MM.1S (cell line): ENCODE measurements around the gene CAB39L.
A peak's percentile ranks its signal among the peaks of the same experiment; 100 is the strongest.
"Not testable (repeated sequence)": the region's sequence is repeated elsewhere in the genome, so short reads cannot be mapped to it uniquely, and the experiment has no call there.

Experiments
- DNase-seq: peaks from one replicate; pipeline ENCODE4 v3.0.0-alpha.2; 2015
- H2AFZ ChIP-seq: fragments of 300-600 bp; sonication (generic); 2 replicates; pipeline ENCODE4 v1.6.0; 2016; ENCODE audit warnings: antibody characterized with exemption, low read length
- H3F3A ChIP-seq: fragments of 300-600 bp; sonication (generic); 2 replicates; pipeline ENCODE4 v1.6.1; 2016; ENCODE audit warnings: mild to moderate bottlenecking, antibody characterized with exemption, low read length, moderate library complexity, mixed read lengths; ENCODE audit not compliant: insufficient read depth
- H3K27ac ChIP-seq: fragments of 300-600 bp; sonication (generic); 2 replicates; pipeline ENCODE4 v1.5.1; 2016; ENCODE audit warnings: mild to moderate bottlenecking, low read length
- H3K27me3 ChIP-seq: fragments of 300-600 bp; sonication (generic); replicated peaks from 2 replicates; pipeline ENCODE4 v1.6.0; 2016; ENCODE audit warnings: low read length; ENCODE audit not compliant: insufficient read depth
- H3K36me3 ChIP-seq: fragments of 300-600 bp; sonication (generic); replicated peaks from 2 replicates; pipeline ENCODE4 v1.6.1; 2016; ENCODE audit warnings: mild to moderate bottlenecking, low read length, mixed read lengths; ENCODE audit not compliant: insufficient read depth
- H3K4me1 ChIP-seq: fragments of 300-600 bp; sonication (generic); 2 replicates; pipeline ENCODE4 v1.6.1; 2016; ENCODE audit warnings: low read length, mixed read lengths
- H3K4me2 ChIP-seq: fragments of 300-600 bp; sonication (generic); 2 replicates; pipeline ENCODE4 v1.6.0; 2016; ENCODE audit warnings: low read depth, low read length
- H3K4me3 ChIP-seq: fragments of 300-600 bp; sonication (generic); 2 replicates; pipeline ENCODE4 v1.5.1; 2016; ENCODE audit warnings: low read length, mixed read lengths
- H3K79me2 ChIP-seq: fragments of 300-600 bp; sonication (generic); 2 replicates; pipeline ENCODE4 v1.6.1; 2016; ENCODE audit warnings: mixed run types, low read length, mixed read lengths
- H3K9ac ChIP-seq: fragments of 300-600 bp; sonication (generic); 2 replicates; pipeline ENCODE4 v1.6.1; 2016; ENCODE audit warnings: low read length, mixed read lengths
- H3K9me2 ChIP-seq: fragments of 300-600 bp; sonication (generic); replicated peaks from 2 replicates; pipeline ENCODE4 v1.6.1; 2016; ENCODE audit warnings: mild to moderate bottlenecking, low read length, mixed read lengths; ENCODE audit not compliant: insufficient read depth
- H3K9me3 ChIP-seq: fragments of 300-600 bp; sonication (generic); replicated peaks from 2 replicates; pipeline ENCODE4 v1.6.1; 2016; ENCODE audit warnings: mild to moderate bottlenecking, low read length, mixed read lengths; ENCODE audit not compliant: insufficient read depth
- H4K20me1 ChIP-seq: fragments of 300-600 bp; sonication (generic); 2 replicates; pipeline ENCODE4 v1.6.1; 2016; ENCODE audit warnings: mild to moderate bottlenecking, low read length, moderate library complexity, mixed read lengths; ENCODE audit not compliant: insufficient read depth
- EZH2 ChIP-seq: fragments of 300-600 bp; sonication (generic); optimal IDR thresholded peaks from 2 replicates; pipeline ENCODE3; 2017; ENCODE audit warnings: low read depth, mild to moderate bottlenecking, antibody characterized with exemption, low read length, mixed read lengths
- EZH2phosphoT487 ChIP-seq: fragments of 300-600 bp; sonication (generic); IDR thresholded peaks from 2 replicates; pipeline ENCODE4 v1.6.1; 2018; ENCODE audit warnings: antibody characterized with exemption, low read length
- TF ChIP-seq, protein P1 (sequence below): fragments of 300-600 bp; sonication (generic); IDR thresholded peaks from 2 replicates; pipeline ENCODE4 v1.5.1; 2016; ENCODE audit warnings: antibody characterized with exemption, low read length, mixed read lengths

The CAB39L gene

DNA sequence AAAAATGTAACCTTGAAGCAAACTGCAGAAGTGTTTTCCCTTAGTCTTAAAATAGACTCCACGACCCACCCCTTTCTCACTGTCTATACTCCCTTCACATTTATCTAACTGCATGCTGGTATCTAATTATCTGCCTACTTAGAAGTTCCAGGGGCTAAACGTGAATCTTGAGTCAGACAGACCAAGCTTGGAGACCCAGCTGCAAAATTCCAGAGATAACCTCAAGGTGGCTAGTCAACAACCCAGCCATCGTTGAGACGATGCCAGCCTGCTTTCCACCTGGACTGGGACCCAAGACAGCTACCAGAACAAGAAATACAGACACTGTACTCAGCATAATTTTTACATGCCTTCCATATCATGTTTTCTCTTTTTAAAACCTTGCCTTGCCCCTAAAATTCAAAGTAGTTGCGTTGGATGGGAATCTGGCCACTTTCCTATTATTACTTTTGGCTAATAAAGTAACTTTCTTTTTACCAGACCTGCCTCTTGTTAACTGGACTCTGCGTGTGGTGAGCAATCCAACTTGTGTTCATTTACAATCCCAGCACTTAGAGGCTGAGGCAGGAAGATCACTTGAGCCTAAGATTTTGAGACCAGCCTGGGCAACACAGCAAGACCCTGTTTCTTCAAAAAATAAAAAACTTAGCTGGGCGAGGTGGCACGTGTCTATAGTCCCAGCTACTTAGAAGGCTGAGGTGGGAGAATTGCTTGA lies 113.9 kb downstream of the CAB39L start:
- TF ChIP-seq, protein P1, sequence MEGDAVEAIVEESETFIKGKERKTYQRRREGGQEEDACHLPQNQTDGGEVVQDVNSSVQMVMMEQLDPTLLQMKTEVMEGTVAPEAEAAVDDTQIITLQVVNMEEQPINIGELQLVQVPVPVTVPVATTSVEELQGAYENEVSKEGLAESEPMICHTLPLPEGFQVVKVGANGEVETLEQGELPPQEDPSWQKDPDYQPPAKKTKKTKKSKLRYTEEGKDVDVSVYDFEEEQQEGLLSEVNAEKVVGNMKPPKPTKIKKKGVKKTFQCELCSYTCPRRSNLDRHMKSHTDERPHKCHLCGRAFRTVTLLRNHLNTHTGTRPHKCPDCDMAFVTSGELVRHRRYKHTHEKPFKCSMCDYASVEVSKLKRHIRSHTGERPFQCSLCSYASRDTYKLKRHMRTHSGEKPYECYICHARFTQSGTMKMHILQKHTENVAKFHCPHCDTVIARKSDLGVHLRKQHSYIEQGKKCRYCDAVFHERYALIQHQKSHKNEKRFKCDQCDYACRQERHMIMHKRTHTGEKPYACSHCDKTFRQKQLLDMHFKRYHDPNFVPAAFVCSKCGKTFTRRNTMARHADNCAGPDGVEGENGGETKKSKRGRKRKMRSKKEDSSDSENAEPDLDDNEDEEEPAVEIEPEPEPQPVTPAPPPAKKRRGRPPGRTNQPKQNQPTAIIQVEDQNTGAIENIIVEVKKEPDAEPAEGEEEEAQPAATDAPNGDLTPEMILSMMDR: no peak
- no peak for TF ChIP-seq EZH2
- TF ChIP-seq EZH2phosphoT487: no peak
- H3K79me2 ChIP-seq: no peaks in the 10 kb centered on the region
- no peaks in the 10 kb centered on the region for H3F3A ChIP-seq
- H3K4me1 ChIP-seq: no peaks in the 10 kb centered on the region
- no peak overlapping the region for H2AFZ ChIP-seq
- no peaks in the 10 kb centered on the region for H3K27me3 ChIP-seq
- DNase-seq: no peak
- H3K9me2 ChIP-seq: no peaks in the 10 kb centered on the region
- H3K36me3 ChIP-seq: no peaks in the 10 kb centered on the region
- H4K20me1 ChIP-seq: no peaks in the 10 kb centered on the region
- no peak overlapping the region for H3K4me3 ChIP-seq
- no peak overlapping the region for H3K27ac ChIP-seq
- H3K9ac ChIP-seq: no peak overlapping the region
- no peaks in the 10 kb centered on the region for H3K9me3 ChIP-seq
- no peak overlapping the region for H3K4me2 ChIP-seq

DNA sequence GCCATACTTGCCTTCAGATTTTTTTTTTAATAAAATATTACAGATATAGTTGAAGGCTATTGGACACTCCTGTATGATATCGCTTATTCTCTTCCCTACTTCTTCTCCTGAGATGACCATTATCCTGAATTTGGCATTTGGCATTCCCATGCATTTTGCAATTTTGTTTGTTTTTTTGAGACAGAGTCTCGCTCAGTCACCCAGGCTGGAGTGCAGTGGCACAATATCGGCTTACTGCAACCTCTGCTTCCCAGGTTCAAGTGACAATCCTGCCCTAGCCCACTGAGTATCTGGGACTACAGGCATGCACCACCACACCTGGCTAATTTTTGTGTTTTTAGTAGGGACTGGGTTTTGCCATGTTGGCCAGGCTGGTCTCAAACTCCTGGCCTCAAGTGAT lies 116.7 kb downstream of the CAB39L start:
- H3K27me3 ChIP-seq, H3K9me3 ChIP-seq, H3K4me1 ChIP-seq, H2AFZ ChIP-seq, H3K27ac ChIP-seq, H3K4me2 ChIP-seq, DNase-seq, H3K4me3 ChIP-seq, H3K9me2 ChIP-seq, H3K79me2 ChIP-seq, H3F3A ChIP-seq, H4K20me1 ChIP-seq, H3K9ac ChIP-seq, H3K36me3 ChIP-seq: not testable (repeated sequence)

DNA sequence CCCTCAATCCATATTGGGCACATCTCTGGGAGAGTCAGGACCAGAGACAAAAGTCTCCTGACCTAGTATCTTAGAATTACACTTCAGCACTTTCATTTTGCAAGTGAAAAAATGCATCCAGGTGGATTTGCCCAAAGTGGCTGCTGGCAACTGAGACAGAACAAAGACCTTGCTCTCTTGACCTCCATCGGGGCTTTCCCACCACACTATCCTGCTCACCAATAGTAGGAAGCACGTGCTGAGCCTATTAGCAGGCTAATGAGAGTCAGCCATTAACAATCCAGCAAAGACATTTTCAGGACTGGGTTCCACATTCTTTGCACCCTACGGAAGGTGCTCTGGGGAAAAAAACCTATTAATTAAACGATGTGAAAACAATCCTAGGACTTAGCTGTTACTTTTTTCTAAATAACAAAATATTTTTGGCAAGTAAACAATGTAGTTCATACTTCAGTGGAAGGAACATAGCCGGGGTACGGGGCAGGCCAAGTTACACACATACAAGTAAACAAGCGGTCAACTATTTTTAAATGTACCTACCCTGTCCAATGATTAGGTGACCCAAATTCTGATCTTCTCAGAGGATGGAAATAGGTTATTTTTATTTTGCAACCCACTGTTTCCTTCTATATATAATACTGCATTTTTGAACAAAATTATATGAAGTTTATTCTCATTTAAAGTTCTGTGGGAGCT lies 117.5 kb downstream of the CAB39L start:
- DNase-seq: peak; percentile 7
- TF ChIP-seq EZH2 (no peak), EZH2phosphoT487 (no peak)
- TF ChIP-seq, protein P1: no peak
- no peaks in the 10 kb centered on the region for H3F3A ChIP-seq
- no peak overlapping the region for H3K4me3 ChIP-seq
- no peak overlapping the region for H2AFZ ChIP-seq
- no peak overlapping the region for H3K4me2 ChIP-seq
- H3K27me3 ChIP-seq: no peaks in the 10 kb centered on the region
- no peaks in the 10 kb centered on the region for H3K36me3 ChIP-seq
- H3K79me2 ChIP-seq: no peaks in the 10 kb centered on the region
- H3K9ac ChIP-seq: no peak overlapping the region
- no peak overlapping the region for H3K27ac ChIP-seq
- no peaks in the 10 kb centered on the region for H3K4me1 ChIP-seq
- no peaks in the 10 kb centered on the region for H3K9me3 ChIP-seq
- no peaks in the 10 kb centered on the region for H4K20me1 ChIP-seq
- H3K9me2 ChIP-seq: no peaks in the 10 kb centered on the region

DNA sequence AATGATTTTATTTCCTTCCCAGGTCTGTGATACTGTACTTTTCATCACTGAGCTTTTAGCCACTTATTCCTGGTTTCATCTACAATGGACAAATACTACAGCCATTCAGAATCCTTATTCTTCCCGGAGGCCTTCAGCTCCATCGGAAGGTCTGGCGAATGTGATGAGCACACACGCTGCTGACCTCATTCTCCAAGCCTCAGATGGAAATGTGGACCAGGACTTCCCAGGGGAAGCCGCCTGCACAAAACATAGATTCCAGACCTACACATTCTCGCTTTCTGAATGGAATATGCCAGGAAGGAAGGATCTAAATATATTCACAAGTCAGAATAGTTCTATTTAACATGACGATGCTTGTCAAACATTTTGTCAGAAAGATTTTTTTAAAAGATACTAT lies 120.5 kb downstream of the CAB39L start:
- H3K9ac ChIP-seq: no peak overlapping the region

More for the DNA sequence above, 120.5 kb downstream of the CAB39L start:
- Histone ChIP-seq H3K4me1 (no peaks in the 10 kb centered on the region), H3K79me2 (no peaks in the 10 kb centered on the region), H4K20me1 (no peaks in the 10 kb centered on the region), H3K27me3 (no peaks in the 10 kb centered on the region), H3K4me3 (no peak overlapping the region), H3K9me2 (no peaks in the 10 kb centered on the region), H2AFZ (no peak overlapping the region), H3K27ac (no peak overlapping the region), H3K36me3 (no peaks in the 10 kb centered on the region), H3K4me2 (no peak overlapping the region), H3F3A (no peaks in the 10 kb centered on the region), H3K9me3 (no peaks in the 10 kb centered on the region)
- TF ChIP-seq, protein P1: no peak
- TF ChIP-seq EZH2 (no peak), EZH2phosphoT487 (no peak)
- DNase-seq: no peak
